Epithelial cell of proximal tubule (primary cell): Measurements from ENCODE around the gene ITGBL1. TPM values are rescaled to one million over a fixed set of nuclear protein-coding genes. Genes with fewer than 3 reads are reported as not detected.

Experiments
- DNase-seq: peaks from one replicate; pipeline ENCODE4 v3.0.0-alpha.2; 2011; ENCODE audit warnings: low read depth
- H3K4me3 ChIP-seq: 2 replicates; pipeline ENCODE4 v1.5.1; 2011; ENCODE audit warnings: low read depth, mild to moderate bottlenecking, low read length
- CTCF ChIP-seq: conservative IDR thresholded peaks from 2 replicates; pipeline ENCODE4 v1.5.1; 2012; ENCODE audit warnings: low read depth, mild to moderate bottlenecking, low read length
- total RNA-seq: library from RNA; depleted of rRNA; stranded (reverse); fragments of >200 nt; gene quantifications from 2 replicates; pipeline ENCODE4 v1.2.3, GENCODE V29; 2015

The ITGBL1 gene
- total RNA-seq, 1 donor from 2014 or later = 1.1 TPM

- H3K4me3 ChIP-seq = no peak overlapping the region
- no peak for TF ChIP-seq CTCF
- no peak for DNase-seq
Measured at GRCh38 chr13:101584331-101584730, 131.9 kb downstream of the ITGBL1 start.

GRCh38 chr13:101590479-101590878 is 138.0 kb downstream of the ITGBL1 start:
- no peak for TF ChIP-seq CTCF
- no peak overlapping the region for H3K4me3 ChIP-seq
- no peak for DNase-seq

GRCh38 chr13:101594936-101595335 is 142.5 kb downstream of the ITGBL1 start:
- DNase-seq = no peak

GRCh38 chr13:101596803-101597202 is 144.3 kb downstream of the ITGBL1 start:
- H3K4me3 ChIP-seq = no peak overlapping the region
- TF ChIP-seq CTCF = no peak
- no peak for DNase-seq

More at GRCh38 chr13:101594936-101595335, 142.5 kb downstream of the ITGBL1 start:
- no peak overlapping the region for H3K4me3 ChIP-seq
- no peak for TF ChIP-seq CTCF

- no peak overlapping the region for H3K4me3 ChIP-seq
- DNase-seq = no peak
- no peak for TF ChIP-seq CTCF
Measured at GRCh38 chr13:101611491-101612475, 159.3 kb downstream of the ITGBL1 start.

- no peak overlapping the region for H3K4me3 ChIP-seq
- TF ChIP-seq CTCF = no peak
- DNase-seq = no peak
Measured at GRCh38 chr13:101612735-101613134, 160.3 kb downstream of the ITGBL1 start.
